ENCODE measurements around the gene CASR. TPM values are rescaled to one million over a fixed set of nuclear protein-coding genes. Genes with fewer than 3 reads are reported as not detected.
A peak's percentile ranks its signal among the peaks of the same experiment; 100 is the strongest.

CASR gene
- total RNA-seq, 2 donors from 2014 or later: 1.2 TPM; not detected in 1

DNA sequence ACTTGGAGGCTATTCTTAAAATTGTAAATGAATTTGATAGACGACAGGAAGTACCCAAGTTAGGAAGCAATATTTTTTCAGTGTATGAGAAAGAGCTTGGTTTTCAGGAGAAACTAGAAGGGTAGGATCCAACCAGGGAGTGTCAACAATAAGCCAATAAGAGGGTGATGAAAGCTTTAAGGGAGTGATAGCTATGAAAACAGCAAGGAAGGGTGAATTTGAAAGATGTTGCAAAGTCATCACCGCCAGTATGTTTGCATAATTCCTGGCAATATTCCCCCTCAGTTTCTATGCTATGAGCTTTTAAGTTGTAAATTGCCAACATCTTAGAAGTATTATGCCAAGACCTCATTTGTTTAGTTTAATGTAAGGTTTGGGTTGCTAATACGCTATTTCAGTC is 129.8 kb downstream of the CASR start:
- WGBS: 41% methylated on average over 3 of the region's 3 CpGs
- Histone ChIP-seq H3K4me3 (no peak overlapping the region), H3K27me3 (replicated peaks; ENCODE audit: insufficient read depth) (no peaks in the 10 kb centered on the region), H3K9me3 (no peaks in the 10 kb centered on the region), H3K27ac (no peak overlapping the region), H3K36me3 (no peaks in the 10 kb centered on the region), H3K4me1 (replicated peaks) (no peaks in the 10 kb centered on the region)
- no peak for DNase-seq (ENCODE audit: low spot score)
- intact Hi-C loops (cut with DNase I): no loop called here
- TF ChIP-seq, protein P1, sequence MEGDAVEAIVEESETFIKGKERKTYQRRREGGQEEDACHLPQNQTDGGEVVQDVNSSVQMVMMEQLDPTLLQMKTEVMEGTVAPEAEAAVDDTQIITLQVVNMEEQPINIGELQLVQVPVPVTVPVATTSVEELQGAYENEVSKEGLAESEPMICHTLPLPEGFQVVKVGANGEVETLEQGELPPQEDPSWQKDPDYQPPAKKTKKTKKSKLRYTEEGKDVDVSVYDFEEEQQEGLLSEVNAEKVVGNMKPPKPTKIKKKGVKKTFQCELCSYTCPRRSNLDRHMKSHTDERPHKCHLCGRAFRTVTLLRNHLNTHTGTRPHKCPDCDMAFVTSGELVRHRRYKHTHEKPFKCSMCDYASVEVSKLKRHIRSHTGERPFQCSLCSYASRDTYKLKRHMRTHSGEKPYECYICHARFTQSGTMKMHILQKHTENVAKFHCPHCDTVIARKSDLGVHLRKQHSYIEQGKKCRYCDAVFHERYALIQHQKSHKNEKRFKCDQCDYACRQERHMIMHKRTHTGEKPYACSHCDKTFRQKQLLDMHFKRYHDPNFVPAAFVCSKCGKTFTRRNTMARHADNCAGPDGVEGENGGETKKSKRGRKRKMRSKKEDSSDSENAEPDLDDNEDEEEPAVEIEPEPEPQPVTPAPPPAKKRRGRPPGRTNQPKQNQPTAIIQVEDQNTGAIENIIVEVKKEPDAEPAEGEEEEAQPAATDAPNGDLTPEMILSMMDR (IDR thresholded peaks at IDR 0.05): no peak
- no peak for TF ChIP-seq POLR2AphosphoS5 (IDR thresholded peaks at IDR 0.05)
- no peak for TF ChIP-seq POLR2A (IDR thresholded peaks at IDR 0.05)

DNA sequence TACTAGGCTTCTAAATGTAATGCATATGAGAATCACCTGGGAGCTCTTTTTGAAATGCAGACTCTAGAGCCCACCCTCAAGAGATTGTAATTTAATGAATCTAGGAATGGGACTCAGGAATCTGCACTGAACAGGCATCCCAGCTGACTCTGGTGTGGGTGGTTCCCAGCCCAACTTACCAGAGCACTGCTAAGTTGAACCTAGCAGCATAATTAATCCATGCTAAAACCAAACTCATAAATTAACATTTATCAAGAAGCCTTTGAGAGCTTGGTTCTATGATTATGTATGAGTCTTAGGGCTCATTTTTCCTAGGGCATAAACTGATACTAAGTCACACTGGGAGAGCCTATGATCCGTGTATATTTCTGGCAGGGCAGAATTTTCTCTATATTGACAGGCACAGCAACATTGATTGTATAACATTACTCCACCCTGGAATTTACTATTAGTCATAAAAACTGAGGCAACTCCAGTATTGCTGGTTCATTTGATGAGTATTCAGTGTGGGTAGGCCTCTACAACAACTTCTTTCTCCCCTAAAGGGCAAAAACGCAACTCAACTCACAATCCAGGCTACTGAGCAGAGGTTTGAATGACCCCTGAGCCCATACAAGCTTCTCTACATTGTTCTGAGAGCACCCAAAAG is 130.9 kb downstream of the CASR start:
- Histone ChIP-seq H3K27ac (no peak overlapping the region), H3K9me3 (no peaks in the 10 kb centered on the region), H3K4me3 (no peak overlapping the region), H3K36me3 (no peaks in the 10 kb centered on the region), H3K27me3 (replicated peaks; ENCODE audit: insufficient read depth) (no peaks in the 10 kb centered on the region), H3K4me1 (replicated peaks) (no peaks in the 10 kb centered on the region)
- TF ChIP-seq POLR2AphosphoS5 (IDR thresholded peaks at IDR 0.05) (no peak), POLR2A (IDR thresholded peaks at IDR 0.05) (no peak)
- TF ChIP-seq, protein P1 (IDR thresholded peaks at IDR 0.05): no peak
- no peak for DNase-seq (ENCODE audit: low spot score)
- intact Hi-C loops (cut with DNase I): no loop called here
- WGBS: 80% methylated on average over 2 of the region's 2 CpGs

DNA sequence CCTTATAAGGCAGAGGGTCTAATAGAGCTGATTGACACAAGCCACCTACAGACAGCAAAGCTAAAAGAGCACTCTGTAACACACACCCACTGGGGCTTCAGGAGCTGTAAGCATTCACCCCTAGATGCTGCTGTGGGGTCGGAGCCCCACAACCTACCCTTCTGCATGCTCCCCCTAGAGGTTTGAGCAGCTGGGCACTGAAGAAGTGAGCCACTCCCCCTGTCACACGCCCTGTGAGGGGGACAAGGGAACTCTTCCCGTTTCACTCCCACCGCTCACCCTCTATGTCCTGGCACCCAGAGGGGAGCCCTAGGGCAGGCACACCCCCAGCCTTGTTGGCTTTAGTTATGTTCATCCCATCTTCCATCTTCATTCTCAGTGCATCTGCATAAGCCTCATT is 132.2 kb downstream of the CASR start:
- Histone ChIP-seq H3K4me1 (replicated peaks) (no peaks in the 10 kb centered on the region), H3K27me3 (replicated peaks; ENCODE audit: insufficient read depth) (no peaks in the 10 kb centered on the region), H3K9me3 (no peaks in the 10 kb centered on the region), H3K4me3 (no peak overlapping the region), H3K27ac (no peak overlapping the region), H3K36me3 (no peaks in the 10 kb centered on the region)
- intact Hi-C loops (cut with DNase I): no loop called here
- 67% methylated on average over 4 of the region's 4 CpGs for WGBS
- TF ChIP-seq POLR2A (IDR thresholded peaks at IDR 0.05): no peak
- TF ChIP-seq POLR2AphosphoS5 (IDR thresholded peaks at IDR 0.05): no peak
- TF ChIP-seq, protein P1 (IDR thresholded peaks at IDR 0.05): no peak
- DNase-seq (ENCODE audit: low spot score): no peak

DNA sequence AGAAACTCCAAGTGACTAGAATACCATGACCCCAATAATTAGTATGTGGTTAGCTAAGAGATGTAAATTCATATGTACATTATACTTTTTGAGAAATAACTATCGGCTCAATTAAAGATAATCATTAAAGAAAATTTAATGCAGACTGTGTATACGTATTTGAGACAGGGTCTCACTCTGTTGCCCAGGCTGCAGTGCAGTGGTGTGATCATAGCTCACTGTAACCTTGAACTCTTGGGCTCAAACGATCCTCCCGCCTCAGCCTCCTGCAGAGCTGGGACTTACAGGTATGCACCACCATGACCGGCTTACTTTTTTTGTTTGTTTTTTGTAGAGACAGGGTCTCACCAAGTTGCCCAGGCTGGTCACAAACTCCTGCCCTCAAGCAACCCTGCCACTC is 132.9 kb downstream of the CASR start:
- TF ChIP-seq POLR2A (IDR thresholded peaks at IDR 0.05) (no peak), POLR2AphosphoS5 (IDR thresholded peaks at IDR 0.05) (no peak)
- TF ChIP-seq, protein P1 (IDR thresholded peaks at IDR 0.05): no peak
- Histone ChIP-seq H3K27ac (no peak overlapping the region), H3K4me3 (no peak overlapping the region), H3K9me3 (no peaks in the 10 kb centered on the region), H3K27me3 (replicated peaks; ENCODE audit: insufficient read depth) (no peaks in the 10 kb centered on the region), H3K36me3 (no peaks in the 10 kb centered on the region), H3K4me1 (replicated peaks) (no peaks in the 10 kb centered on the region)
- intact Hi-C loops (cut with DNase I): no loop called here
- no peak for DNase-seq (ENCODE audit: low spot score)
- WGBS: 84% methylated on average over 5 of the region's 5 CpGs

DNA sequence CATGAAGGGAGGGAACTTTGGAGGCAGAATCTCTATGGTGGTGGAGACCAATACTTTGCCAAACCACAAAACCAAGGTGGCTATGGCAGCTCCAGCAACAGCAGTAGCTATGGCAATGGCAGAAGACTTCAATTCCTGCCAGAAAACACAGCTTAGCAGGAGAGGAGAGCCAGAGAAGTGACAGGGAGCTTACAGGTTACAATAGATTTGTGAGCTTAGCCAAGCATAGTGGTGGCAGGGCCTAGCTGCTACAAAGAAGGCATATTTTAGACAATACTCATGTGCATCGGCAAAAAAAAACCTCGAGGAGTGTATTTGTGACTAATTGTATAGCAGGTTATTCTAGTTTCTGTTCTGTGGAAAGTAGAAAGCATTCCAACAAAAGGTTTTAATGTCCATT is 135.2 kb downstream of the CASR start:
- WGBS: 51% methylated on average over 2 of the region's 2 CpGs
- DNase-seq (ENCODE audit: low spot score): peak; percentile 11
- Histone ChIP-seq H3K36me3 (no peaks in the 10 kb centered on the region), H3K9me3 (no peaks in the 10 kb centered on the region), H3K4me3 (no peak overlapping the region), H3K4me1 (replicated peaks) (no peaks in the 10 kb centered on the region), H3K27me3 (replicated peaks; ENCODE audit: insufficient read depth) (no peaks in the 10 kb centered on the region), H3K27ac (no peak overlapping the region)
- TF ChIP-seq, protein P1 (IDR thresholded peaks at IDR 0.05): no peak
- TF ChIP-seq POLR2AphosphoS5 (IDR thresholded peaks at IDR 0.05) (no peak), POLR2A (IDR thresholded peaks at IDR 0.05) (no peak)
- intact Hi-C loops (cut with DNase I): no loop called here
